NB4 (cell line): ENCODE data around the gene TCF12.

Experiments used
- CTCF ChIP-seq: IDR thresholded peaks from one replicate; pipeline ENCODE4 v1.5.1; 2012; ENCODE audit warnings: low read depth, low read length
- POLR2A ChIP-seq: IDR thresholded peaks from 2 replicates; pipeline ENCODE4 v1.6.1; 2011; ENCODE audit warnings: mild to moderate bottlenecking; ENCODE audit not compliant: insufficient read length; ENCODE audit errors: extremely low read depth

GRCh38 chr15:57253082-57253481, 334.6 kb downstream of the TCF12 start:
- TF ChIP-seq POLR2A: no peak
- no peak for TF ChIP-seq CTCF
